ENCODE data around the gene PDE6A. TPM values are rescaled to one million over a fixed set of nuclear protein-coding genes. Genes with fewer than 3 reads are reported as not detected.
A peak's percentile ranks its signal among the peaks of the same experiment; 100 is the strongest.

PDE6A gene
- polyA plus RNA-seq, 2 of the 4 experiments (the other 2 are of a cell fraction) = 0.28 to 0.35 TPM

- FAIRE-seq = peak; percentile 81
These were observed 116.2 kb downstream of the PDE6A start for GRCh38 chr5:149828161-149829011.

GRCh38 chr5:149827546-149827945 lies 117.0 kb downstream of the PDE6A start:
- Histone ChIP-seq H3K4me1 (peaks cover 5% of the 10 kb centered on the region; the same call in 1 of the 3 replicates), H3K4me3 (no peak overlapping the region), H3K9me3 (no peaks in the 10 kb centered on the region), H3K27ac (no peak overlapping the region), H3K4me2 (no peak overlapping the region)
- ATAC-seq = no peak
- no peak for DNase-seq (ENCODE audit: low read depth in 1 of 2, low spot score in 1 of 2)
- FAIRE-seq = no peak
- ChIA-PET POLR2A (interaction anchor here (1.3 kb wide), 1 partner anchor 97 kb away, joined by 3 read pairs; the partner anchor contains the start of gene PPARGC1B), CTCF (interaction anchor here (0.6 to 29.2 kb wide), 37 partner anchors 11 to 246 kb away, joined by 3 to 768 read pairs (median 5); partner anchors contain the start of genes PPARGC1B and SLC26A2)
- WGBS (ENCODE audit: missing lambda C conversion rate) = 94% methylated on average over 5 of the region's 5 CpGs
- TF ChIP-seq CHD2 (IDR thresholded peaks at IDR 0.05; ENCODE audit: low read length, partially characterized antibody) (no peak), SREBF2 (IDR thresholded peaks at IDR 0.05) (no peak)

More at GRCh38 chr5:149828161-149829011, 116.2 kb downstream of the PDE6A start:
- Histone ChIP-seq H3K4me2 (peak overlapping the region; percentile 4; the same call in 1 of the 3 replicates), H3K27ac (peak overlapping the region; percentile 29 to 67; a peak in 4 of 6 replicates), H3K4me1 (peaks cover 5% of the 10 kb centered on the region; the same call in 1 of the 3 replicates), H3K4me3 (no peak overlapping the region), H3K9me3 (no peaks in the 10 kb centered on the region)
- ATAC-seq (peak; percentile 89 to 94), DNase-seq (ENCODE audit: low read depth in 1 of 2, low spot score in 1 of 2) (peak; percentile 91 to 96)
- peak; percentile 97 for TF ChIP-seq RAD21 (conservative IDR thresholded peaks at IDR 0.05 in 1 of 2, IDR thresholded peaks at IDR 0.05 in 1 of 2)
- TF ChIP-seq CTCF (IDR thresholded peaks at IDR 0.05) = peak; percentile 97
- TF ChIP-seq JUN (IDR thresholded peaks at IDR 0.05) = no peak
- 0 out of 2 replicates have a peak, but pooled peaks have one; percentile 41 for TF ChIP-seq MAX (IDR thresholded peaks at IDR 0.05)
- peak in 1 of 2 experiments; percentile 74; a peak in 1 of 4 replicates for TF ChIP-seq CEBPB (IDR thresholded peaks at IDR 0.05)
- no peak for TF ChIP-seq POLR2AphosphoS2 (conservative IDR thresholded peaks at IDR 0.05; ENCODE audit: low read length)
- peak; percentile 98 for TF ChIP-seq SMC3 (IDR thresholded peaks at IDR 0.05)
- 28% methylated on average over 11 of the region's 11 CpGs for WGBS (ENCODE audit: missing lambda C conversion rate)
- ChIA-PET CTCF (interaction anchor here (0.7 to 29.2 kb wide), 54 partner anchors 8 to 231 kb away, joined by 3 to 768 read pairs (median 5); partner anchors contain the start of genes PPARGC1B and SLC26A2), POLR2A (interaction anchor here (1.3 kb wide), 1 partner anchor 98 kb away, joined by 3 read pairs; the partner anchor contains the start of gene PPARGC1B)

GRCh38 chr5:149827086-149827485 lies 117.5 kb downstream of the PDE6A start:
- Histone ChIP-seq H3K9me3 (no peaks in the 10 kb centered on the region), H3K4me1 (peaks cover 5% of the 10 kb centered on the region; the same call in 1 of the 3 replicates), H3K27ac (no peak overlapping the region), H3K4me2 (no peak overlapping the region), H3K4me3 (no peak overlapping the region)
- FAIRE-seq = no peak
- no peak for DNase-seq (ENCODE audit: low read depth in 1 of 2, low spot score in 1 of 2)
- ChIA-PET POLR2A (no interaction called here), CTCF (interaction anchor here (0.7 to 29.2 kb wide), 25 partner anchors 11 to 217 kb away, joined by 3 to 768 read pairs (median 5); partner anchors contain the start of genes PPARGC1B and SLC26A2)
- ATAC-seq = no peak
- TF ChIP-seq E2F6 (IDR thresholded peaks at IDR 0.05; ENCODE audit: borderline replicate concordance, low read depth) (no peak), HOXA7 (CRISPR knock-in tag; IDR thresholded peaks at IDR 0.05) (no peak), HMGXB4 (CRISPR knock-in tag; IDR thresholded peaks at IDR 0.05; ENCODE audit: borderline replicate concordance) (no peak), MAX (IDR thresholded peaks at IDR 0.05) (no peak), RFX5 (IDR thresholded peaks at IDR 0.05) (no peak)
- WGBS (ENCODE audit: missing lambda C conversion rate) = 78% methylated on average over 5 of the region's 5 CpGs

Measured in A549 (cell line).